HCT116 (cell line): Measurements from ENCODE around the gene TRIM63. TPM values are rescaled to one million over a fixed set of nuclear protein-coding genes. Genes with fewer than 3 reads are reported as not detected.

Experiments
- ATAC-seq: fragments of 200-7000 bp; cut with Tn5 transposase; 2 replicates; pipeline ENCODE4 v1.9.1; 2020; ENCODE audit warnings: mild to moderate bottlenecking, moderate library complexity
- BruUV-seq: library from RNA; stranded (reverse); fragments of 400-500 nt; replicated peaks from 2 replicates; lab custom pipeline; 2021; lab: Mats Ljungman, UMichigan
- CTCF ChIA-PET: fragments of 300-600 bp; sonication (Branson Sonifier 250); formaldehyde crosslinking; loops from one replicate; lab custom pipeline; 2021; ENCODE audit warnings: antibody characterized with exemption; lab: Charles Lee
- POLR2A ChIA-PET: fragments of 300-600, 350-600 bp; sonication (Branson Sonifier 250); formaldehyde crosslinking; loops from one replicate; lab custom pipeline; 2021; ENCODE audit warnings: antibody characterized with exemption; lab: Charles Lee
- RAD21 ChIA-PET, 2 experiments: fragments of 300-600 bp; sonication (Branson Sonifier 250); formaldehyde crosslinking; loops; one replicate each; lab custom pipeline; 2023; ENCODE audit warnings: low total read pairs in 2 of 2; ENCODE audit not compliant: uncharacterized antibody in 2 of 2, unreplicated experiment in 2 of 2, low non-redundant PET in 1 of 2; lab: Charles Lee
- DNase-seq: peaks from one replicate; pipeline ENCODE4 v3.0.0-alpha.2; 2010; ENCODE audit warnings: low read depth, low spot score
- H2AFZ ChIP-seq: fragments of 200-600 bp; shearing (Covaris generic), sonication (generic); 2 replicates; pipeline ENCODE4 v1.6.1; 2017; ENCODE audit warnings: low read depth, mixed run types, mixed read lengths, antibody characterized with exemption, low read length; ENCODE audit not compliant: poor library complexity, severe bottlenecking
- H3K27ac ChIP-seq: 2 replicates; pipeline ENCODE4 v1.5.1; 2012; ENCODE audit warnings: low read depth, low read length
- H3K27me3 ChIP-seq: fragments of 200-600 bp; sonication (generic); 2 replicates; pipeline ENCODE4 v1.6.1; 2016; ENCODE audit warnings: mixed run types, low read length, mixed read lengths; ENCODE audit not compliant: insufficient read depth
- H3K36me3 ChIP-seq, 2 experiments: fragments of 200-500 bp in 1 of 2; fragments of 200-600 bp in 1 of 2; sonication (Bioruptor generic) in 1 of 2; sonication (generic) in 1 of 2; 2 replicates each; pipeline versions ENCODE4 v1.5.1 to v1.6.1; 2014 to 2016; ENCODE audit warnings: low read length in 2 of 2, inconsistent platforms in 1 of 2, mixed read lengths in 1 of 2, mixed run types in 1 of 2; ENCODE audit not compliant: insufficient read depth in 2 of 2, control insufficient read depth in 1 of 2
- H3K4me1 ChIP-seq, 2 experiments: fragments of 200-600 bp in 1 of 2; sonication (generic) in 1 of 2; 2 replicates each; pipeline versions ENCODE4 v1.5.1 to v1.6.1; 2012 to 2017; ENCODE audit warnings: low read length in 2 of 2, inconsistent platforms in 1 of 2, mild to moderate bottlenecking in 1 of 2, mixed read lengths in 1 of 2, mixed run types in 1 of 2, moderate library complexity in 1 of 2; ENCODE audit not compliant: insufficient read depth in 2 of 2, control insufficient read depth in 1 of 2
- H3K4me2 ChIP-seq: fragments of 200-600 bp; sonication (generic); 2 replicates; pipeline ENCODE4 v1.6.1; 2017; ENCODE audit warnings: mixed run types, low read length, mixed read lengths
- H3K4me3 ChIP-seq, 2 experiments: fragments of 200-600 bp in 1 of 2; sonication (generic) in 1 of 2; replicated peaks in 1 of 2; 2 replicates each; pipeline ENCODE4 v1.5.1; 2011 to 2016; ENCODE audit warnings: low read length in 2 of 2, control low read depth in 1 of 2, low read depth in 1 of 2, mild to moderate bottlenecking in 1 of 2, mixed read lengths in 1 of 2, mixed run types in 1 of 2
- H3K79me2 ChIP-seq: fragments of 200-600 bp; sonication (generic); 2 replicates; pipeline ENCODE4 v1.6.1; 2017; ENCODE audit warnings: mild to moderate bottlenecking, mixed run types, low read length, moderate library complexity, mixed read lengths; ENCODE audit not compliant: insufficient read depth
- H3K9ac ChIP-seq: fragments of 200-600 bp; sonication (generic); 2 replicates; pipeline ENCODE4 v1.6.1; 2016; ENCODE audit warnings: low read length, mixed read lengths
- H3K9me2 ChIP-seq: fragments of 200-600 bp; sonication (generic), shearing (Covaris generic); 2 replicates; pipeline ENCODE4 v1.6.1; 2017; ENCODE audit warnings: mixed run types, mild to moderate bottlenecking, moderate library complexity; ENCODE audit not compliant: insufficient read depth
- H3K9me3 ChIP-seq, 2 experiments: fragments of 200-500 bp in 1 of 2; fragments of 200-600 bp in 1 of 2; sonication (Bioruptor generic) in 1 of 2; sonication (generic) in 1 of 2; 2 replicates each; pipeline ENCODE4 v1.6.1; 2014 to 2017; ENCODE audit warnings: low read length in 2 of 2, mixed read lengths in 2 of 2, inconsistent platforms in 1 of 2, low read depth in 1 of 2, mild to moderate bottlenecking in 1 of 2, mixed run types in 1 of 2, moderate library complexity in 1 of 2; ENCODE audit not compliant: control insufficient read depth in 1 of 2, insufficient read depth in 1 of 2
- H4K20me1 ChIP-seq: fragments of 200-600 bp; sonication (generic), shearing (Covaris generic); 2 replicates; pipeline ENCODE4 v1.6.1; 2017; ENCODE audit warnings: mixed run types, mild to moderate bottlenecking, moderate library complexity; ENCODE audit not compliant: insufficient read depth
- CEBPB ChIP-seq: IDR thresholded peaks from 2 replicates; pipeline ENCODE4 v1.6.1; 2012; ENCODE audit warnings: low read depth
- EGR1 ChIP-seq: IDR thresholded peaks from 2 replicates; pipeline ENCODE4 v1.6.1; 2012; ENCODE audit warnings: low read depth
- EZH2 ChIP-seq: fragments of 200-600 bp; sonication (generic); IDR thresholded peaks from 2 replicates; pipeline ENCODE4 v1.6.1; 2017; ENCODE audit warnings: antibody characterized with exemption, mixed run types
- FOSL1 ChIP-seq: IDR thresholded peaks from 2 replicates; pipeline ENCODE4 v1.6.1; 2012; ENCODE audit warnings: low read depth
- JUND ChIP-seq: IDR thresholded peaks from 2 replicates; pipeline ENCODE4 v1.6.1; 2012
- RAD21 ChIP-seq: IDR thresholded peaks from 2 replicates; pipeline ENCODE4 v1.6.1; 2012; ENCODE audit warnings: low read depth, mild to moderate bottlenecking
- SIN3A ChIP-seq: IDR thresholded peaks from 2 replicates; pipeline ENCODE4 v1.6.1; 2012; ENCODE audit warnings: low read depth
- SP1 ChIP-seq: IDR thresholded peaks from 2 replicates; pipeline ENCODE4 v1.6.1; 2012; ENCODE audit warnings: low read depth
- SRF ChIP-seq: IDR thresholded peaks from 2 replicates; pipeline ENCODE4 v1.6.1; 2012; ENCODE audit warnings: low read depth
- YY1 ChIP-seq: IDR thresholded peaks from 2 replicates; pipeline ENCODE4 v1.6.1; 2011; ENCODE audit warnings: low read length, low read depth, moderate library complexity, mild to moderate bottlenecking; ENCODE audit not compliant: insufficient replicate concordance; ENCODE audit errors: extremely low read depth
- ZFX ChIP-seq: fragments of 450-650 bp; IDR thresholded peaks from 2 replicates; pipeline ENCODE4 v1.6.1; 2017
- intact Hi-C: fragments of 100-400 bp; cut with micrococcal nuclease; formaldehyde crosslinking; loops from 2 replicates; pipeline ENCODE4 v1.10.0; 2022
- total RNA-seq: library from RNA; stranded (reverse); gene quantifications from one replicate; pipeline ENCODE4 v1.2.1, GENCODE V29; 2021; ENCODE audit not compliant: unreplicated experiment
- TF ChIP-seq, protein P1 (sequence below): IDR thresholded peaks from 2 replicates; pipeline ENCODE4 v1.6.1; 2012
- TF ChIP-seq, protein P2 (sequence below): IDR thresholded peaks from 2 replicates; pipeline ENCODE4 v1.6.1; 2012; ENCODE audit warnings: low read depth
- TF ChIP-seq, protein P3 (sequence below): IDR thresholded peaks from 2 replicates; pipeline ENCODE4 v1.6.1; 2011; ENCODE audit warnings: mild to moderate bottlenecking, low read length, moderate library complexity; ENCODE audit not compliant: insufficient replicate concordance; ENCODE audit errors: extremely low read depth
- TF ChIP-seq, protein P4 (sequence below), 3 experiments: fragments of 200-600 bp in 1 of 3; sonication (generic) in 1 of 3; IDR thresholded peaks in 2 of 3; conservative IDR thresholded peaks in 1 of 3; 2 replicates each; pipeline ENCODE4 v1.5.1; 2012 to 2017; ENCODE audit warnings: low read depth in 2 of 3, low read length in 2 of 3, antibody characterized with exemption in 1 of 3, borderline replicate concordance in 1 of 3, control low read depth in 1 of 3, mild to moderate bottlenecking in 1 of 3, mixed read lengths in 1 of 3, mixed run types in 1 of 3, moderate library complexity in 1 of 3; ENCODE audit not compliant: insufficient read depth in 1 of 3
- TF ChIP-seq, protein P5 (sequence below): IDR thresholded peaks from 2 replicates; pipeline ENCODE4 v1.6.1; 2012

Gene TRIM63
- total RNA-seq, 1 experiment from 2014 or later: not detected

DNA sequence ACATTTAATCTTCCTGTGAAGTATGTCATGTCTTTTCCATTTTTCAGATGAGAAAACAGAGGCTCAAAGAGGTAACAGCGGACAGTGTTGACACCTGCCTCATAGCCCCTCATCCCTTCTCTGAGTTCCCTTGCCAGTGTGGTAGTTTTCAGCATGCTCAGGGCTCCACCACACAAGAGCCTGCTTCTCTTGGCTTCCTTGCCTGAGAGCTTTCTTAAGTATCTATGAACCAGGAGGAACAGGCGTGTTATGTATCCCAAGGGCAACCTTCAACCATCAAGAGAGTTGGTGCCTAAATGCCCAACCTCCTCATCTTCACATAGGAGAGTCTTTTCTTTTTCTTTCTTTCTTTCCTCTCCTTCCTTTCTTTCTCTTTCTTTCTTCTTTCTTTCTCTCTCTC is 63.7 kb downstream of the TRIM63 start:
- H3K9me3 ChIP-seq: no peaks in the 10 kb centered on the region
- no peaks in the 10 kb centered on the region for H3K27me3 ChIP-seq
- no peak for DNase-seq
- RAD21 ChIA-PET: no interaction called here
- POLR2A ChIA-PET: interaction anchor here (1.0 kb wide), 1 partner anchor 98 kb away, joined by 3 read pairs; the partner anchor contains the start of gene STMN1
- no peaks in the 10 kb centered on the region for H3K79me2 ChIP-seq
- BruUV-seq: no TSS peak
- H4K20me1 ChIP-seq: no peaks in the 10 kb centered on the region
- intact Hi-C loops: no loop called here
- H3K27ac ChIP-seq: no peak overlapping the region
- no peaks in the 10 kb centered on the region for H3K9me2 ChIP-seq
- H3K4me1 ChIP-seq: peaks cover under 1 to 2% of the 10 kb centered on the region in 2 experiments; a peak in 3 of 4 replicates
- no peak for ATAC-seq
- no peak overlapping the region for H3K4me3 ChIP-seq
- no peak overlapping the region for H3K4me2 ChIP-seq
- H2AFZ ChIP-seq: no peak overlapping the region
- TF ChIP-seq SRF: no peak
- TF ChIP-seq, protein P1, sequence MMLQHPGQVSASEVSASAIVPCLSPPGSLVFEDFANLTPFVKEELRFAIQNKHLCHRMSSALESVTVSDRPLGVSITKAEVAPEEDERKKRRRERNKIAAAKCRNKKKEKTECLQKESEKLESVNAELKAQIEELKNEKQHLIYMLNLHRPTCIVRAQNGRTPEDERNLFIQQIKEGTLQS: no peak
- no peak for TF ChIP-seq SP1
- TF ChIP-seq, protein P2, sequence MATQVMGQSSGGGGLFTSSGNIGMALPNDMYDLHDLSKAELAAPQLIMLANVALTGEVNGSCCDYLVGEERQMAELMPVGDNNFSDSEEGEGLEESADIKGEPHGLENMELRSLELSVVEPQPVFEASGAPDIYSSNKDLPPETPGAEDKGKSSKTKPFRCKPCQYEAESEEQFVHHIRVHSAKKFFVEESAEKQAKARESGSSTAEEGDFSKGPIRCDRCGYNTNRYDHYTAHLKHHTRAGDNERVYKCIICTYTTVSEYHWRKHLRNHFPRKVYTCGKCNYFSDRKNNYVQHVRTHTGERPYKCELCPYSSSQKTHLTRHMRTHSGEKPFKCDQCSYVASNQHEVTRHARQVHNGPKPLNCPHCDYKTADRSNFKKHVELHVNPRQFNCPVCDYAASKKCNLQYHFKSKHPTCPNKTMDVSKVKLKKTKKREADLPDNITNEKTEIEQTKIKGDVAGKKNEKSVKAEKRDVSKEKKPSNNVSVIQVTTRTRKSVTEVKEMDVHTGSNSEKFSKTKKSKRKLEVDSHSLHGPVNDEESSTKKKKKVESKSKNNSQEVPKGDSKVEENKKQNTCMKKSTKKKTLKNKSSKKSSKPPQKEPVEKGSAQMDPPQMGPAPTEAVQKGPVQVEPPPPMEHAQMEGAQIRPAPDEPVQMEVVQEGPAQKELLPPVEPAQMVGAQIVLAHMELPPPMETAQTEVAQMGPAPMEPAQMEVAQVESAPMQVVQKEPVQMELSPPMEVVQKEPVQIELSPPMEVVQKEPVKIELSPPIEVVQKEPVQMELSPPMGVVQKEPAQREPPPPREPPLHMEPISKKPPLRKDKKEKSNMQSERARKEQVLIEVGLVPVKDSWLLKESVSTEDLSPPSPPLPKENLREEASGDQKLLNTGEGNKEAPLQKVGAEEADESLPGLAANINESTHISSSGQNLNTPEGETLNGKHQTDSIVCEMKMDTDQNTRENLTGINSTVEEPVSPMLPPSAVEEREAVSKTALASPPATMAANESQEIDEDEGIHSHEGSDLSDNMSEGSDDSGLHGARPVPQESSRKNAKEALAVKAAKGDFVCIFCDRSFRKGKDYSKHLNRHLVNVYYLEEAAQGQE: no peak
- no peak for TF ChIP-seq EZH2
- TF ChIP-seq CEBPB: no peak
- no peak for TF ChIP-seq SIN3A
- no peak for TF ChIP-seq YY1
- TF ChIP-seq, protein P3, sequence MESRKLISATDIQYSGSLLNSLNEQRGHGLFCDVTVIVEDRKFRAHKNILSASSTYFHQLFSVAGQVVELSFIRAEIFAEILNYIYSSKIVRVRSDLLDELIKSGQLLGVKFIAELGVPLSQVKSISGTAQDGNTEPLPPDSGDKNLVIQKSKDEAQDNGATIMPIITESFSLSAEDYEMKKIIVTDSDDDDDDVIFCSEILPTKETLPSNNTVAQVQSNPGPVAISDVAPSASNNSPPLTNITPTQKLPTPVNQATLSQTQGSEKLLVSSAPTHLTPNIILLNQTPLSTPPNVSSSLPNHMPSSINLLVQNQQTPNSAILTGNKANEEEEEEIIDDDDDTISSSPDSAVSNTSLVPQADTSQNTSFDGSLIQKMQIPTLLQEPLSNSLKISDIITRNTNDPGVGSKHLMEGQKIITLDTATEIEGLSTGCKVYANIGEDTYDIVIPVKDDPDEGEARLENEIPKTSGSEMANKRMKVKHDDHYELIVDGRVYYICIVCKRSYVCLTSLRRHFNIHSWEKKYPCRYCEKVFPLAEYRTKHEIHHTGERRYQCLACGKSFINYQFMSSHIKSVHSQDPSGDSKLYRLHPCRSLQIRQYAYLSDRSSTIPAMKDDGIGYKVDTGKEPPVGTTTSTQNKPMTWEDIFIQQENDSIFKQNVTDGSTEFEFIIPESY: no peak
- no peak for TF ChIP-seq ZFX
- no peak for TF ChIP-seq RAD21
- TF ChIP-seq, protein P4, sequence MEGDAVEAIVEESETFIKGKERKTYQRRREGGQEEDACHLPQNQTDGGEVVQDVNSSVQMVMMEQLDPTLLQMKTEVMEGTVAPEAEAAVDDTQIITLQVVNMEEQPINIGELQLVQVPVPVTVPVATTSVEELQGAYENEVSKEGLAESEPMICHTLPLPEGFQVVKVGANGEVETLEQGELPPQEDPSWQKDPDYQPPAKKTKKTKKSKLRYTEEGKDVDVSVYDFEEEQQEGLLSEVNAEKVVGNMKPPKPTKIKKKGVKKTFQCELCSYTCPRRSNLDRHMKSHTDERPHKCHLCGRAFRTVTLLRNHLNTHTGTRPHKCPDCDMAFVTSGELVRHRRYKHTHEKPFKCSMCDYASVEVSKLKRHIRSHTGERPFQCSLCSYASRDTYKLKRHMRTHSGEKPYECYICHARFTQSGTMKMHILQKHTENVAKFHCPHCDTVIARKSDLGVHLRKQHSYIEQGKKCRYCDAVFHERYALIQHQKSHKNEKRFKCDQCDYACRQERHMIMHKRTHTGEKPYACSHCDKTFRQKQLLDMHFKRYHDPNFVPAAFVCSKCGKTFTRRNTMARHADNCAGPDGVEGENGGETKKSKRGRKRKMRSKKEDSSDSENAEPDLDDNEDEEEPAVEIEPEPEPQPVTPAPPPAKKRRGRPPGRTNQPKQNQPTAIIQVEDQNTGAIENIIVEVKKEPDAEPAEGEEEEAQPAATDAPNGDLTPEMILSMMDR (IDR thresholded peaks at IDR 0.05 in 2 of 3, conservative IDR thresholded peaks at IDR 0.05 in 1 of 3; ENCODE audit: borderline replicate concordance in 1 of 3, insufficient read depth in 1 of 3, low read depth in 2 of 3, low read length in 2 of 3): no peak
- no peak for TF ChIP-seq EGR1
- TF ChIP-seq FOSL1: no peak
- TF ChIP-seq, protein P5, sequence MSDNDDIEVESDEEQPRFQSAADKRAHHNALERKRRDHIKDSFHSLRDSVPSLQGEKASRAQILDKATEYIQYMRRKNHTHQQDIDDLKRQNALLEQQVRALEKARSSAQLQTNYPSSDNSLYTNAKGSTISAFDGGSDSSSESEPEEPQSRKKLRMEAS: no peak
- TF ChIP-seq JUND: no peak
- no peaks in the 10 kb centered on the region for H3K36me3 ChIP-seq
- no peak overlapping the region for H3K9ac ChIP-seq
- CTCF ChIA-PET: interaction anchor here (1.1 to 2.0 kb wide), 2 partner anchors 108 to 184 kb away, joined by 7 to 8 read pairs; partner anchors contain the start of gene MTFR1L
